SJCRH30 (cell line): Measurements from ENCODE around the gene DCAKD. TPM values are rescaled to one million over a fixed set of nuclear protein-coding genes. Genes with fewer than 3 reads are reported as not detected.
A peak's percentile ranks its signal among the peaks of the same experiment; 100 is the strongest.

Experiments
- DNase-seq, 2 experiments: peaks; one replicate each; pipeline ENCODE4 v3.0.0-alpha.2; 2015 to 2020
- H3K27ac ChIP-seq: fragments of 250-450 bp; sonication (Bioruptor Pico); 2 replicates; pipeline ENCODE4 v1.5.1; 2020; ENCODE audit warnings: mild to moderate bottlenecking, moderate library complexity
- H3K27me3 ChIP-seq: fragments of 250-450 bp; sonication (Bioruptor Pico); 2 replicates; pipeline ENCODE4 v1.5.1; 2020; ENCODE audit warnings: mild to moderate bottlenecking, moderate library complexity
- H3K36me3 ChIP-seq: fragments of 250-450 bp; sonication (Bioruptor Pico); 2 replicates; pipeline ENCODE4 v1.5.1; 2020; ENCODE audit warnings: mild to moderate bottlenecking, moderate library complexity
- H3K4me1 ChIP-seq: fragments of 250-450 bp; sonication (Bioruptor Pico); 2 replicates; pipeline ENCODE4 v1.5.1; 2020; ENCODE audit warnings: mild to moderate bottlenecking, moderate library complexity
- H3K4me3 ChIP-seq: fragments of 250-450 bp; sonication (Bioruptor Pico); 2 replicates; pipeline ENCODE4 v1.5.1; 2020; ENCODE audit warnings: mild to moderate bottlenecking, moderate library complexity
- H3K9me3 ChIP-seq: fragments of 250-450 bp; sonication (Bioruptor Pico); replicated peaks from 2 replicates; pipeline ENCODE4 v1.5.1; 2020; ENCODE audit warnings: mild to moderate bottlenecking, moderate library complexity
- total RNA-seq: library from RNA; depleted of rRNA; stranded (reverse); fragments of >200 nt; shearing (Covaris generic); gene quantifications from 2 replicates; pipeline ENCODE4 v1.2.3, GENCODE V29; 2014

The DCAKD gene
- total RNA-seq, 1 experiment from 2014 or later = 45.1 TPM

- Histone ChIP-seq H3K27me3 (no peaks in the 10 kb centered on the region), H3K36me3 (no peaks in the 10 kb centered on the region), H3K27ac (no peak overlapping the region), H3K9me3 (no peaks in the 10 kb centered on the region), H3K4me3 (no peak overlapping the region), H3K4me1 (0 out of 2 replicates have a peak, but pooled peaks cover 4% of the 10 kb centered on the region)
- DNase-seq = no peak
These were observed 2.5 kb downstream of the DCAKD start for GRCh38 chr17:45048795-45049563.

GRCh38 chr17:45046537-45047125 lies 4.8 kb downstream of the DCAKD start:
- Histone ChIP-seq H3K9me3 (no peaks in the 10 kb centered on the region), H3K27ac (no peak overlapping the region), H3K4me3 (no peak overlapping the region), H3K4me1 (0 out of 2 replicates have a peak, but pooled peaks cover 4% of the 10 kb centered on the region), H3K36me3 (no peaks in the 10 kb centered on the region), H3K27me3 (no peaks in the 10 kb centered on the region)
- DNase-seq = no peak

DNA sequence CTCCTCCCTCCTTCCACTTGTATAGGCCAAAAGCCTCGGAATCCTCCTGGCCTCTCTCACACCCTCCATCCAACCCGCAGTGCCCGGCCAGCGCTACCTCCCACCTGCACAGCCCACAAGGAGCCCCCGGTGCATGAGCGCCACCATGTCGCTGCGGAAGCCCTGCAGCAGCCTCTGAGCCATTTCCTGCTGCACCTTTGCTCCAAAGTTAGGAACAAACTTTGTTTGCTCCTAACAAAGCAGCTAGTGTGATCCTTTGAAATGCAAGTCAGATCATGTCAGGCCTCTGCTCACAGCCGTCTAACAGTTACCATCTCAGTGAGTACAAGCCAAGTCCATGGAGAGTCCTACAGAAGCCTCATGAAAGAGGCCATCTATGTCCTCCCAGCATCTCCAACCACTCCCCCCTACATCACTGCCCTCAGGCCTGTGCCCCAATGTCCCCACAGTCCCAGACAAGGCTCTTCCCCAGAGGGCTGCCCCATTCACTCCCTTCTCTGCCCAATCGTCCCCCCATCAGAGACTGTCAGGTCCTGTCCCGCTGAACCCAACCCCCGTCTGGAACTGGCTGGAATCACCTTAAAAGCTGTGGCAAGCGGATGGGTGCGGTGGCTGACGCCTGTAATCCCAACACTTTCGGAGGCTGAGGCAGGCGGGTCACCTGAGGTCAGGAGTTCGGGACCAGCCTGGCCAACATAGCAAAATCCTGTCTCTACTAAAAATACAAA lies 7.5 kb downstream of the DCAKD start:
- DNase-seq = no peak
- Histone ChIP-seq H3K4me3 (no peak overlapping the region), H3K36me3 (no peaks in the 10 kb centered on the region), H3K27me3 (no peaks in the 10 kb centered on the region), H3K4me1 (peaks cover 22% of the 10 kb centered on the region), H3K27ac (no peak overlapping the region), H3K9me3 (no peaks in the 10 kb centered on the region)

- Histone ChIP-seq H3K36me3 (no peaks in the 10 kb centered on the region), H3K27ac (no peak overlapping the region), H3K4me3 (no peak overlapping the region), H3K9me3 (no peaks in the 10 kb centered on the region), H3K27me3 (no peaks in the 10 kb centered on the region), H3K4me1 (peaks cover 28% of the 10 kb centered on the region)
- DNase-seq = no peak
These were observed 8.9 kb downstream of the DCAKD start for GRCh38 chr17:45042346-45043120.

DNA sequence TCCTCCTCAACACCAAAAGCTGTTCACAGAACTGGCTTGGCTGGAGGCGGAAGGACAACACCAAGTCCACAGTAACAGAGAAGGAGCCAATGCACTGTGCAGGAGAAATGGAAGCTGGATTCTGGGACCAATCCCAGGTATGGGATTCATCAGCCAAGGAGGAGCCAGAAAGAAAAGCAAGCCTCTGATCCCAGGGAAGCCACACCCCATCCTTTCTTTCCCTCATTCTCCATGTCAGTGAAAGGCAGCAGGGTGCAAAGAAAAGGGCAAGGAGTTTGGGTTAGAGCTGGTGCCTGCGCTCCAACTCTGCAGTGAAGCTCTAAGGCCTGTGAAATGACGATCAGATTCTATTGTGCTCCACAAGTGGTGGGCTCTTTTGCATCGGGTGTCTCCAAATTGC lies 11.0 kb downstream of the DCAKD start:
- no peaks in the 10 kb centered on the region for H3K36me3 ChIP-seq
- peaks cover 31% of the 10 kb centered on the region for H3K4me1 ChIP-seq
- peak in 1 of 2 experiments; percentile 42 for DNase-seq
- H3K27ac ChIP-seq = no peak overlapping the region
- no peaks in the 10 kb centered on the region for H3K9me3 ChIP-seq
- H3K27me3 ChIP-seq = no peaks in the 10 kb centered on the region
- H3K4me3 ChIP-seq = no peak overlapping the region

GRCh38 chr17:45038728-45039634 lies 12.5 kb downstream of the DCAKD start:
- Histone ChIP-seq H3K4me3 (no peak overlapping the region), H3K4me1 (peaks cover 31% of the 10 kb centered on the region), H3K27me3 (no peaks in the 10 kb centered on the region), H3K36me3 (no peaks in the 10 kb centered on the region), H3K9me3 (no peaks in the 10 kb centered on the region), H3K27ac (peak overlapping the region; percentile 57)
- peak; percentile 93 to 98 for DNase-seq

DNA sequence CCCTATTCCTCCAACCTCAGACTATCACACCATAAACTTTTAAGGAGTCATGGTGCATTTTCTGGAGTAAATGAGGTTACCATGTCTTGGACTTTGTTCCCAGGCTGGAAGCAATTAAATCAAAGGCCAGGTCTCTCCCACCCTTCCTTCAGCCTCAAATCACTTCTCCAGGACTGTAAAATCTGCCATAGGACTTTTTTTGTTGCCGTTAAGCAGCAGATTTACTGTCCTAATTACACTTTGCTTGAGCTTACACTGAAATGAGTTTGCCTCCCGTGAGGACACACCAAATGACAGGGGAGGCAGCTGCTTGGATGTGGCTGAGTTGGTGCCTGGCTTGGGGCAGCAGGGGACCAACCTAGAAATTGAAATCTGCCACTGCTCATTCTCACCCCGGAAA lies 14.7 kb downstream of the DCAKD start:
- H3K4me3 ChIP-seq = no peak overlapping the region
- no peak for DNase-seq
- no peaks in the 10 kb centered on the region for H3K27me3 ChIP-seq
- H3K9me3 ChIP-seq = no peaks in the 10 kb centered on the region
- no peak overlapping the region for H3K27ac ChIP-seq
- H3K4me1 ChIP-seq = peaks cover 38% of the 10 kb centered on the region
- peaks cover 3% of the 10 kb centered on the region; the same call in 1 of the 2 replicates for H3K36me3 ChIP-seq

GRCh38 chr17:45035848-45036247 lies 15.6 kb downstream of the DCAKD start:
- DNase-seq = no peak
- Histone ChIP-seq H3K36me3 (peaks cover 3% of the 10 kb centered on the region; the same call in 1 of the 2 replicates), H3K4me3 (no peak overlapping the region), H3K4me1 (peaks cover 41% of the 10 kb centered on the region), H3K27ac (no peak overlapping the region), H3K9me3 (no peaks in the 10 kb centered on the region), H3K27me3 (no peaks in the 10 kb centered on the region)

GRCh38 chr17:45034599-45034998 lies 16.8 kb downstream of the DCAKD start:
- H3K9me3 ChIP-seq = no peaks in the 10 kb centered on the region
- H3K36me3 ChIP-seq = peaks cover 3% of the 10 kb centered on the region; the same call in 1 of the 2 replicates
- peaks cover 38% of the 10 kb centered on the region for H3K4me1 ChIP-seq
- no peak overlapping the region for H3K4me3 ChIP-seq
- H3K27ac ChIP-seq = no peak overlapping the region
- no peak for DNase-seq
- no peaks in the 10 kb centered on the region for H3K27me3 ChIP-seq

DNA sequence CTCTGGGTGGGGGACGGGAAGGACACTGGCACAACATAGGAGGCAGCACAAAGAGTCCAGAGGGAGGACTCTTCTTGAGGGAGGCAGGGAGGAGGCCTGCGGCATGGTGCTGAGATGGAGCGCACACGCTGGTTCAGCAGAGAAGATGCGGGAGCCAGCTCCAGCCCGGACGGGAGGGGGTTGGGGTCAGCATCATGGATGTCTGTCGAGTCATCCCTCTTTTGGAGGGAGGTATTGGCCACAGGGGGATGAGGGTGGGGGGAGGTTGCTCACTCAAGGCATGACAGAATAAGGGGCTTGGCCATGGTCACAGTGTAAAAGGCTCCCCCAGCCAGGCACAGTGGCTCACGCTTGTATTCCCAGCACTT lies 19.3 kb downstream of the DCAKD start:
- DNase-seq = peak in 1 of 2 experiments; percentile 50
- Histone ChIP-seq H3K27ac (peak overlapping the region; percentile 74), H3K9me3 (no peaks in the 10 kb centered on the region), H3K4me3 (no peak overlapping the region), H3K36me3 (peaks cover 3% of the 10 kb centered on the region; the same call in 1 of the 2 replicates), H3K27me3 (no peaks in the 10 kb centered on the region), H3K4me1 (peaks cover 23% of the 10 kb centered on the region)

- peak overlapping the region; percentile 74 for H3K27ac ChIP-seq
- peaks cover 3% of the 10 kb centered on the region; the same call in 1 of the 2 replicates for H3K36me3 ChIP-seq
- DNase-seq = peak; percentile 93 to 96
These were observed 19.9 kb downstream of the DCAKD start for GRCh38 chr17:45031231-45032173.

GRCh38 chr17:45030733-45031132 lies 20.7 kb downstream of the DCAKD start:
- H3K36me3 ChIP-seq = peaks cover 3% of the 10 kb centered on the region; the same call in 1 of the 2 replicates
- H3K27ac ChIP-seq = peak overlapping the region; percentile 74
- H3K4me1 ChIP-seq = peaks cover 19% of the 10 kb centered on the region
- no peaks in the 10 kb centered on the region for H3K27me3 ChIP-seq
- DNase-seq = no peak
- H3K4me3 ChIP-seq = no peak overlapping the region
- H3K9me3 ChIP-seq = no peaks in the 10 kb centered on the region

More at GRCh38 chr17:45031231-45032173, 19.9 kb downstream of the DCAKD start:
- Histone ChIP-seq H3K9me3 (no peaks in the 10 kb centered on the region), H3K27me3 (no peaks in the 10 kb centered on the region), H3K4me1 (peaks cover 19% of the 10 kb centered on the region), H3K4me3 (no peak overlapping the region)
